Endothelial cell of umbilical vein (primary cell): ENCODE data around the gene PDE1A. TPM values are rescaled to one million over a fixed set of nuclear protein-coding genes. Genes with fewer than 3 reads are reported as not detected.

Source experiments
- BruUV-seq: library from RNA; stranded (reverse); fragments of 400-500 nt; replicated peaks from 2 replicates; lab custom pipeline; 2021; lab: Mats Ljungman, UMichigan
- CTCF ChIA-PET: fragments of 300-600, 350-600 bp; sonication (Branson Sonifier 250); formaldehyde crosslinking; loops from one replicate; lab custom pipeline; 2021; ENCODE audit warnings: antibody characterized with exemption, inconsistent platforms; lab: Charles Lee
- POLR2A ChIA-PET: fragments of 300-600, 350-600 bp; sonication (Branson Sonifier 250); formaldehyde crosslinking; loops from one replicate; lab custom pipeline; 2021; ENCODE audit warnings: antibody characterized with exemption, inconsistent platforms; lab: Charles Lee
- DNase-seq: peaks from one replicate; pipeline ENCODE4 v3.0.0-alpha.2; 2011; ENCODE audit warnings: low read depth, low spot score
- FAIRE-seq: peaks from 2 replicates; lab custom pipeline; 2011; peaks lifted over from hg19 to GRCh38; lab: Jason Lieb, UNC
- H2AFZ ChIP-seq: 2 replicates; pipeline ENCODE4 v1.6.0; 2012; ENCODE audit warnings: low read depth, low read length, control low read depth, inconsistent platforms
- H3K27ac ChIP-seq: 2 replicates; pipeline ENCODE4 v1.5.1; 2011; ENCODE audit warnings: low read depth, mild to moderate bottlenecking, control low read depth, low read length, moderate library complexity; ENCODE audit not compliant: insufficient read depth
- H3K27me3 ChIP-seq, 2 experiments: 2 replicates each; pipeline versions ENCODE4 v1.6.0 to v1.6.1; 2011; ENCODE audit warnings: low read length in 2 of 2, mixed read lengths in 1 of 2; ENCODE audit not compliant: control insufficient read depth in 2 of 2, insufficient read depth in 2 of 2
- H3K36me3 ChIP-seq, 2 experiments: 2 replicates in 1 of 2; 3 replicates in 1 of 2; pipeline ENCODE4 v1.5.1; 2011; ENCODE audit warnings: low read length in 2 of 2, mild to moderate bottlenecking in 1 of 2, moderate library complexity in 1 of 2; ENCODE audit not compliant: control insufficient read depth in 2 of 2, insufficient read depth in 2 of 2; ENCODE audit errors: extremely low read depth in 1 of 2
- H3K4me1 ChIP-seq: 3 replicates; pipeline ENCODE4 v1.5.1; 2011; ENCODE audit warnings: mild to moderate bottlenecking, low read length; ENCODE audit not compliant: control insufficient read depth, insufficient read depth; ENCODE audit errors: extremely low read depth
- H3K4me2 ChIP-seq: 2 replicates; pipeline ENCODE4 v1.6.1; 2011; ENCODE audit warnings: low read length, control low read depth, mixed read lengths; ENCODE audit not compliant: insufficient read depth
- H3K4me3 ChIP-seq, 3 experiments: fragments of 200-600 bp in 1 of 3; sonication (generic), shearing (Covaris generic) in 1 of 3; replicated peaks in 1 of 3; 2 replicates each; pipeline ENCODE4 v1.5.1; 2011 to 2016; ENCODE audit warnings: control low read depth in 3 of 3, low read length in 3 of 3, mild to moderate bottlenecking in 2 of 3, inconsistent platforms in 1 of 3, low read depth in 1 of 3, moderate library complexity in 1 of 3; ENCODE audit not compliant: insufficient read depth in 1 of 3
- H3K79me2 ChIP-seq: 2 replicates; pipeline ENCODE4 v1.6.0; 2012; ENCODE audit warnings: low read length, inconsistent platforms; ENCODE audit not compliant: control insufficient read depth, insufficient read depth
- H3K9ac ChIP-seq: replicated peaks from 2 replicates; pipeline ENCODE3; 2011; ENCODE audit warnings: low read length, control low read depth; ENCODE audit not compliant: insufficient read depth; ENCODE audit errors: extremely low read depth
- H3K9me1 ChIP-seq: replicated peaks from 3 replicates; pipeline ENCODE4 v1.6.0; 2011; ENCODE audit warnings: mild to moderate bottlenecking, low read length; ENCODE audit not compliant: control insufficient read depth, insufficient read depth; ENCODE audit errors: extremely low read depth
- H3K9me3 ChIP-seq: replicated peaks from 2 replicates; pipeline ENCODE4 v1.5.1; 2012; ENCODE audit warnings: low read length, inconsistent platforms; ENCODE audit not compliant: control insufficient read depth, insufficient read depth
- H4K20me1 ChIP-seq: replicated peaks from 2 replicates; pipeline ENCODE3; 2011; ENCODE audit warnings: mild to moderate bottlenecking, low read length; ENCODE audit not compliant: control insufficient read depth, insufficient read depth; ENCODE audit errors: extremely low read depth
- EZH2 ChIP-seq: IDR thresholded peaks from 2 replicates; pipeline ENCODE4 v1.6.1; 2012; ENCODE audit warnings: borderline replicate concordance, low read depth, mild to moderate bottlenecking, moderate library complexity, low read length, inconsistent platforms; ENCODE audit not compliant: severe bottlenecking
- FOS ChIP-seq: IDR thresholded peaks from 2 replicates; pipeline ENCODE4 v1.6.1; 2011; ENCODE audit warnings: mild to moderate bottlenecking, low read length, moderate library complexity, borderline replicate concordance; ENCODE audit not compliant: insufficient read depth
- GATA2 ChIP-seq: IDR thresholded peaks from 2 replicates; pipeline ENCODE4 v1.7.0; 2011; ENCODE audit warnings: low read depth, mild to moderate bottlenecking, moderate library complexity, mixed read lengths, low read length; ENCODE audit not compliant: insufficient read length, insufficient read depth
- JUN ChIP-seq: IDR thresholded peaks from 2 replicates; pipeline ENCODE4 v1.6.1; 2011; ENCODE audit warnings: borderline replicate concordance, low read depth; ENCODE audit not compliant: insufficient read length, insufficient read depth
- MAX ChIP-seq: IDR thresholded peaks from 2 replicates; pipeline ENCODE4 v1.6.1; 2011; ENCODE audit not compliant: insufficient read depth, insufficient read length
- MYC ChIP-seq: IDR thresholded peaks from one replicate; pipeline ENCODE4 v1.6.1; 2011; ENCODE audit warnings: mild to moderate bottlenecking, low read depth, low read length
- POLR2A ChIP-seq: IDR thresholded peaks from 2 replicates; pipeline ENCODE4 v1.6.1; 2012; ENCODE audit warnings: low read depth, mild to moderate bottlenecking, control low read depth, low read length
- POLR2AphosphoS5 ChIP-seq: IDR thresholded peaks from 2 replicates; pipeline ENCODE4 v1.6.1; 2012; ENCODE audit warnings: low read depth, mild to moderate bottlenecking, control low read depth, low read length, moderate library complexity; ENCODE audit not compliant: insufficient read depth
- dilution Hi-C: fragments of 300-500 bp; cut with MboI; formaldehyde crosslinking; loops from one replicate; pipeline ENCODE4 v1.15.0; 2019; ENCODE audit warnings: low sequenced_read_pairs; ENCODE audit not compliant: extremely low pct_ligation_motif_present
- intact Hi-C: fragments of 100-400 bp; cut with micrococcal nuclease; formaldehyde crosslinking; loops from one replicate; pipeline ENCODE4 v1.10.0; 2022
- polyA plus RNA-seq, 4 experiments: library from polyadenylated mRNA; depleted of rRNA in 3 of 4; stranded (reverse) in 3 of 4; unstranded in 1 of 4; fragments of >200 nt; gene quantifications; 2 replicates each; pipeline versions ENCODE4 v1.2.1 to v1.2.3, GENCODE V29; 2011 to 2012; ENCODE audit warnings: missing spikeins in 1 of 4
- total RNA-seq: library from RNA; stranded (reverse); gene quantifications from 2 replicates; pipeline ENCODE4 v1.2.3, GENCODE V29; 2021
- TF ChIP-seq, protein P1 (sequence below), 2 donors: IDR thresholded peaks; 1 replicate in 1 of 2; 2 replicates in 1 of 2; pipeline ENCODE4 v1.5.1; 2011; ENCODE audit warnings: low read length in 2 of 2, mild to moderate bottlenecking in 2 of 2, moderate library complexity in 2 of 2, control low read depth in 1 of 2, inconsistent platforms in 1 of 2, low read depth in 1 of 2; ENCODE audit not compliant: insufficient read depth in 1 of 2; ENCODE audit errors: extremely low read depth in 1 of 2

Gene PDE1A
- total and polyA plus RNA-seq, 2 donors (not counting 3 experiments of a cell fraction or from before 2014, with no cell fraction given), result 0.43 to 0.49 TPM

- Histone ChIP-seq H3K27ac (no peak overlapping the region), H3K27me3 (peaks cover 6 to 25% of the 10 kb centered on the region in 2 experiments), H3K9ac (no peak overlapping the region), H3K9me1 (no peaks in the 10 kb centered on the region), H3K79me2 (no peaks in the 10 kb centered on the region), H3K36me3 (no peaks in the 10 kb centered on the region), H3K4me1 (no peaks in the 10 kb centered on the region), H2AFZ (no peak overlapping the region), H3K9me3 (no peaks in the 10 kb centered on the region), H3K4me3 (no peak overlapping the region), H4K20me1 (no peaks in the 10 kb centered on the region), H3K4me2 (no peak overlapping the region)
- intact Hi-C loops, result no loop called here
- DNase-seq (no peak), FAIRE-seq (no peak)
- no peak for TF ChIP-seq MYC
- TF ChIP-seq FOS, result no peak
- no peak for TF ChIP-seq GATA2
- no peak for TF ChIP-seq MAX
- TF ChIP-seq POLR2A, result no peak
- no peak for TF ChIP-seq JUN
- no peak for TF ChIP-seq POLR2AphosphoS5
- no peak for TF ChIP-seq EZH2
- TF ChIP-seq, protein P1, sequence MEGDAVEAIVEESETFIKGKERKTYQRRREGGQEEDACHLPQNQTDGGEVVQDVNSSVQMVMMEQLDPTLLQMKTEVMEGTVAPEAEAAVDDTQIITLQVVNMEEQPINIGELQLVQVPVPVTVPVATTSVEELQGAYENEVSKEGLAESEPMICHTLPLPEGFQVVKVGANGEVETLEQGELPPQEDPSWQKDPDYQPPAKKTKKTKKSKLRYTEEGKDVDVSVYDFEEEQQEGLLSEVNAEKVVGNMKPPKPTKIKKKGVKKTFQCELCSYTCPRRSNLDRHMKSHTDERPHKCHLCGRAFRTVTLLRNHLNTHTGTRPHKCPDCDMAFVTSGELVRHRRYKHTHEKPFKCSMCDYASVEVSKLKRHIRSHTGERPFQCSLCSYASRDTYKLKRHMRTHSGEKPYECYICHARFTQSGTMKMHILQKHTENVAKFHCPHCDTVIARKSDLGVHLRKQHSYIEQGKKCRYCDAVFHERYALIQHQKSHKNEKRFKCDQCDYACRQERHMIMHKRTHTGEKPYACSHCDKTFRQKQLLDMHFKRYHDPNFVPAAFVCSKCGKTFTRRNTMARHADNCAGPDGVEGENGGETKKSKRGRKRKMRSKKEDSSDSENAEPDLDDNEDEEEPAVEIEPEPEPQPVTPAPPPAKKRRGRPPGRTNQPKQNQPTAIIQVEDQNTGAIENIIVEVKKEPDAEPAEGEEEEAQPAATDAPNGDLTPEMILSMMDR (IDR thresholded peaks at IDR 0.05; ENCODE audit: extremely low read depth in 1 of 2, insufficient read depth in 1 of 2, low read depth in 1 of 2, low read length in 2 of 2), result no peak
- ChIA-PET POLR2A (no interaction called here), CTCF (interaction anchor here (0.8 to 1.3 kb wide), 2 partner anchors 11 kb away, joined by 3 to 4 read pairs; no protein-coding TSS in a partner anchor)
- dilution Hi-C loops, result no loop called here
- no TSS peak for BruUV-seq
Measured at GRCh38 chr2:182330451-182331305, 96.2 kb downstream of the PDE1A start.
